ENCODE results near the gene MYLK.

The MYLK gene

GRCh38 chr3:123595396-123596180 is 288.5 kb downstream of the MYLK start:
- Histone ChIP-seq H3K9ac (ENCODE audit: low read length) (no peak overlapping the region), H3K9me3 (ENCODE audit: control insufficient read depth, low read length) (peaks cover 2% of the 10 kb centered on the region), H3K27me3 (replicated peaks; ENCODE audit: control insufficient read depth, insufficient read depth, low read length) (no peaks in the 10 kb centered on the region), H3K36me3 (ENCODE audit: control insufficient read depth, insufficient read depth, low read length, severe bottlenecking) (no peaks in the 10 kb centered on the region), H3K4me3 (ENCODE audit: low read length) (no peak overlapping the region), H3K4me1 (ENCODE audit: control insufficient read depth, insufficient read depth, low read length) (peaks cover 2% of the 10 kb centered on the region)
- DNase-seq (ENCODE audit: low read depth): no peak

GRCh38 chr3:123593381-123593780 is 290.8 kb downstream of the MYLK start:
- DNase-seq (ENCODE audit: low read depth): no peak
- no peaks in the 10 kb centered on the region for H3K36me3 ChIP-seq (ENCODE audit: control insufficient read depth, insufficient read depth, low read length, severe bottlenecking)
- no peak overlapping the region for H3K9ac ChIP-seq (ENCODE audit: low read length)
- H3K27me3 ChIP-seq (replicated peaks; ENCODE audit: control insufficient read depth, insufficient read depth, low read length): no peaks in the 10 kb centered on the region
- peaks cover 5% of the 10 kb centered on the region for H3K9me3 ChIP-seq (ENCODE audit: control insufficient read depth, low read length)
- no peak overlapping the region for H3K4me3 ChIP-seq (ENCODE audit: low read length)
- no peaks in the 10 kb centered on the region for H3K4me1 ChIP-seq (ENCODE audit: control insufficient read depth, insufficient read depth, low read length)

GRCh38 chr3:123590685-123591450 is 293.3 kb downstream of the MYLK start:
- no peak for DNase-seq (ENCODE audit: low read depth)
- no peak overlapping the region for H3K9ac ChIP-seq (ENCODE audit: low read length)
- peaks cover 5% of the 10 kb centered on the region for H3K9me3 ChIP-seq (ENCODE audit: control insufficient read depth, low read length)
- no peaks in the 10 kb centered on the region for H3K36me3 ChIP-seq (ENCODE audit: control insufficient read depth, insufficient read depth, low read length, severe bottlenecking)
- H3K27me3 ChIP-seq (replicated peaks; ENCODE audit: control insufficient read depth, insufficient read depth, low read length): no peaks in the 10 kb centered on the region
- no peak overlapping the region for H3K4me3 ChIP-seq (ENCODE audit: low read length)
- H3K4me1 ChIP-seq (ENCODE audit: control insufficient read depth, insufficient read depth, low read length): peaks cover 16% of the 10 kb centered on the region

DNA sequence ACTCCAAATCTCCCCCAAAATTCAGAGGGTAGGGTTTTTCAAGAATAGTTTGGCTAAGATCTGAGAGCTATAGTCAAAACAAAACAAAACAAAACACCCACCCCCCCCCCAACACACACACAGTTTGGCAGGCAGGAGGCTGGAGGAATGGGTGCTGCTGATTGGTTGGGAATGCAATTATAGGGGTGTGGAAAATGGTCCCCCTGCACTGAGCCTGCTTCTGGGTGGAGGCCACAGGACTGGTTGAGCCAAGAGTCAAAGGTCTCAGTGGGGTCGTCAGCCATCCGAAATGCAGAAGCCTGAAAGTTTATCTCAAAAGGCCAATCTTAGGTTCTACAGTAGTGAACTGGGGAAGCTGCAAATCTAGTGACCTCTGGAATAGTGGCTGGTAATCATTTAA is 296.7 kb downstream of the MYLK start:
- no peak for DNase-seq (ENCODE audit: low read depth)
- Histone ChIP-seq H3K9ac (ENCODE audit: low read length) (peak overlapping the region; percentile 18), H3K9me3 (ENCODE audit: control insufficient read depth, low read length) (peaks cover 5% of the 10 kb centered on the region), H3K27me3 (replicated peaks; ENCODE audit: control insufficient read depth, insufficient read depth, low read length) (no peaks in the 10 kb centered on the region), H3K4me1 (ENCODE audit: control insufficient read depth, insufficient read depth, low read length) (peaks cover 33% of the 10 kb centered on the region), H3K36me3 (ENCODE audit: control insufficient read depth, insufficient read depth, low read length, severe bottlenecking) (peaks cover under 1% of the 10 kb centered on the region), H3K4me3 (ENCODE audit: low read length) (no peak overlapping the region)

GRCh38 chr3:123586968-123587367 is 297.2 kb downstream of the MYLK start:
- DNase-seq (ENCODE audit: low read depth): peak; percentile 80
- Histone ChIP-seq H3K4me1 (ENCODE audit: control insufficient read depth, insufficient read depth, low read length) (peaks cover 37% of the 10 kb centered on the region), H3K9me3 (ENCODE audit: control insufficient read depth, low read length) (peaks cover 5% of the 10 kb centered on the region), H3K9ac (ENCODE audit: low read length) (peak overlapping the region; percentile 95), H3K36me3 (ENCODE audit: control insufficient read depth, insufficient read depth, low read length, severe bottlenecking) (peaks cover 5% of the 10 kb centered on the region), H3K27me3 (replicated peaks; ENCODE audit: control insufficient read depth, insufficient read depth, low read length) (no peaks in the 10 kb centered on the region), H3K4me3 (ENCODE audit: low read length) (peak overlapping the region; percentile 96)

DNA sequence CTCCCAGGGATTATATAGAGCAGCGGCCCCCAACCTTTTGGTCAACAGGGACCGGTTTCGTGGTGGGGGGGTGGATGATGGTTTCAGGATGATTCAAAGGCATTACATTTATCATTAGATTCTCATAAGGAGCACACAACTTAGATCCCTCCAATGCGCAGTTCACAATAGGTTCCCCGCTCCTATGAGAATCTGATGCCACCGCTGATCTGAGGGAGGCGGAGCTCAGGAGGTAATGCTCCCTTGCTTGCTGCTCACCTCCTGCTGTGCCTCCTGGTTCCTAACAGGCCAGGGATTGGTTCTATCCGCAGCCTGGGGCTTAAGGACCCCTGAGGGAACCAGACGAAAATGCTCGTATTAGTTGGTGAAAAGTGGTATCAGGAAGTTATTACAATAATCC is 298.0 kb downstream of the MYLK start:
- H3K4me3 ChIP-seq (ENCODE audit: low read length): peak overlapping the region; percentile 96
- peak overlapping the region; percentile 95 for H3K9ac ChIP-seq (ENCODE audit: low read length)
- peaks cover 5% of the 10 kb centered on the region for H3K9me3 ChIP-seq (ENCODE audit: control insufficient read depth, low read length)
- no peaks in the 10 kb centered on the region for H3K27me3 ChIP-seq (replicated peaks; ENCODE audit: control insufficient read depth, insufficient read depth, low read length)
- H3K4me1 ChIP-seq (ENCODE audit: control insufficient read depth, insufficient read depth, low read length): peaks cover 37% of the 10 kb centered on the region
- DNase-seq (ENCODE audit: low read depth): peak; percentile 56
- peaks cover 13% of the 10 kb centered on the region for H3K36me3 ChIP-seq (ENCODE audit: control insufficient read depth, insufficient read depth, low read length, severe bottlenecking)

DNA sequence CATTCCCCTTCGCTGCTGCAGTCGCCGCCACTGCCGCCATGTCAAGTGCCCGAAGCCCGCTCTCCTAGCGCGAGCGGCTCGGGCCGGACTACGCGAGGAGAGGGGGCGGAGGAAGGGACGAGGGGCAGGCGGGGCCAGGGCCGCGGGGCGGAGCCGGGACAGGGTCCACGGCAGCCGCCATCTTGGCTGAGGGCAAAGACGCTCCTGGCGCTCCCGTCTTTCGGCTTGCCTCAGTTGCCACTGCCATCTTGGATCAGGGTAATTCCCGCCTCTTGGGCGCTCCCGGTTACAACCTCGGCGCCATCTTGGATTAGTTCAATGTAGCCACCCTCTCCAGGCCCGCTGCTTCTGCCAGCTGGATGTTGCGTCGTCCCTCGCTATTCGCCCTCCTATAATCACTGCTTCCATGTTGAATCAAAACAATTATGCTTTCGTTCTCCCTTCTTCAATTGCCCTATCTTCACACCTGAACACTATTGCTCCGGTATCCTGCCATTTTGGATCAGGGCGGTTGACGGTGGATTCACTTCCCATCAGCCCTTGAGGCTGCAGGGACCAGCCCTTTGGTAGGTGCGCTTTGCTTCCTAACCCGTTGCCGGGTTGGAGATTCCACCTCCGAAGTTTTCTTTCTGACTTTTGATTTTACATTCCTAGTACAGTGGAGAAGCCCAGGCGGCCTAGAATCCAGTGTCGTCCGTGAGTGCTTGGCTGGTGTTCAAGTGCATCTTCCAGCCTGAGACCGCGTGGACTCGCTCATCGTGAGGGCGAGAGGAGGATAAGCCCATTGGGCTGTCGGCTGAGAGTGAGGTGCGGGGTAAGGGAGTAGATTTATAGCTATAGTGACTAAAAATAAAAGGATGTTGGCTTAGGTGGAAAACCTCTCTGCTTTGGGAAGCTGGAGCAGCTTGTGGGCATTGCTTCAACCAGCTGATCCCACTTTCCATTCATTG is 298.9 kb downstream of the MYLK start, which contains the start of gene HACD2:
HACD2 (minus strand) TSS at position 66 of the 950 bp plus-strand sequence; CDS start at position 40, 26 bp downstream.
- H3K9me3 ChIP-seq (ENCODE audit: control insufficient read depth, low read length): no peaks in the 10 kb centered on the region
- peaks cover 37% of the 10 kb centered on the region for H3K4me1 ChIP-seq (ENCODE audit: control insufficient read depth, insufficient read depth, low read length)
- no peaks in the 10 kb centered on the region for H3K27me3 ChIP-seq (replicated peaks; ENCODE audit: control insufficient read depth, insufficient read depth, low read length)
- peak; percentile 99 for DNase-seq (ENCODE audit: low read depth)
- H3K36me3 ChIP-seq (ENCODE audit: control insufficient read depth, insufficient read depth, low read length, severe bottlenecking): peaks cover 22% of the 10 kb centered on the region
- peak within 1 kb of the TSS; percentile 95 for H3K9ac ChIP-seq (ENCODE audit: low read length)
- H3K4me3 ChIP-seq (ENCODE audit: low read length): peak within 1 kb of the TSS; percentile 96

DNA sequence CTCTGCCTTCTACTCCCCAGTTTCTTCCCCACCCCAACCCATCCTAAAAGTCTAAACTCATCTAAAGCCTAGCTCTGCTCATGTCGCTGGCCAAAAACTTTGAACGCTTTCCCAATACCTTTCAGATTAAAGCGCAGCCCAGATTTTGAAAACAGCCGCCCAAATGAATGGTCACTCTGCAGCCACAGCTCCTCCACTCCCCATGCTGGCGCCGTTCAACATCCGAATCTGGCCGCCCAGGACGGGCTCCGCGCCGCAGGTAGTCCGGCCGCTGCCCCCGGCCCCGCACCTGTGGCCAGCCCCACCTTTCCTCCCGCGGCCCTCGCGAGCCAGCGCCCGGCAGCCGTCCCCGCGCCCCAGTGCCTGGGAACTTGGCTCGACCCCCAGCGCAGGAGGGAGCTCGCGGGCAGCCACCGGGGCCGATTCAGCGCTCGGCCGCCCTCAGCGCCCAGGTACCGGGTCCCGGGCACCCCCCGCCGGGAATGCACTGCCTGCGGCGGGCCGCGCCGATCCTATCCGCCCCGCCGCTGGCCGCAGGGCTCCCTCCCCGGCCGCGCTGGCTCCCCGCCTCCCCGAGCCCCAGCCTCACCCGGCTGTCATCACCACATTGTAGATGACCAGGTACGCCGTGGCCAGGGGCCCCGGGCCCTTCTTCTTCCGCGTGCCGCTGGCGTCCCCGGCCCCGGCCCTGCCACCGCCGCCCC is 299.7 kb downstream of the MYLK start:
- peak overlapping the region; percentile 96 for H3K4me3 ChIP-seq (ENCODE audit: low read length)
- DNase-seq (ENCODE audit: low read depth): peak; percentile 72
- peak overlapping the region; percentile 95 for H3K9ac ChIP-seq (ENCODE audit: low read length)
- H3K36me3 ChIP-seq (ENCODE audit: control insufficient read depth, insufficient read depth, low read length, severe bottlenecking): peaks cover 30% of the 10 kb centered on the region
- H3K4me1 ChIP-seq (ENCODE audit: control insufficient read depth, insufficient read depth, low read length): peaks cover 37% of the 10 kb centered on the region
- no peaks in the 10 kb centered on the region for H3K9me3 ChIP-seq (ENCODE audit: control insufficient read depth, low read length)
- no peaks in the 10 kb centered on the region for H3K27me3 ChIP-seq (replicated peaks; ENCODE audit: control insufficient read depth, insufficient read depth, low read length)

- H3K9me3 ChIP-seq (ENCODE audit: control insufficient read depth, low read length): no peaks in the 10 kb centered on the region
- DNase-seq (ENCODE audit: low read depth): no peak
- H3K4me1 ChIP-seq (ENCODE audit: control insufficient read depth, insufficient read depth, low read length): peaks cover 37% of the 10 kb centered on the region
- H3K36me3 ChIP-seq (ENCODE audit: control insufficient read depth, insufficient read depth, low read length, severe bottlenecking): peaks cover 39% of the 10 kb centered on the region
- peak overlapping the region; percentile 96 for H3K4me3 ChIP-seq (ENCODE audit: low read length)
- no peaks in the 10 kb centered on the region for H3K27me3 ChIP-seq (replicated peaks; ENCODE audit: control insufficient read depth, insufficient read depth, low read length)
- H3K9ac ChIP-seq (ENCODE audit: low read length): peak overlapping the region; percentile 95
These were observed 300.6 kb downstream of the MYLK start for GRCh38 chr3:123583561-123583960.

GRCh38 chr3:123582315-123582714 is 301.8 kb downstream of the MYLK start:
- H3K4me1 ChIP-seq (ENCODE audit: control insufficient read depth, insufficient read depth, low read length): peaks cover 32% of the 10 kb centered on the region
- DNase-seq (ENCODE audit: low read depth): no peak
- no peak overlapping the region for H3K4me3 ChIP-seq (ENCODE audit: low read length)
- no peak overlapping the region for H3K9ac ChIP-seq (ENCODE audit: low read length)
- H3K27me3 ChIP-seq (replicated peaks; ENCODE audit: control insufficient read depth, insufficient read depth, low read length): no peaks in the 10 kb centered on the region
- H3K9me3 ChIP-seq (ENCODE audit: control insufficient read depth, low read length): no peaks in the 10 kb centered on the region
- H3K36me3 ChIP-seq (ENCODE audit: control insufficient read depth, insufficient read depth, low read length, severe bottlenecking): peaks cover 50% of the 10 kb centered on the region

All from adipocyte (in vitro differentiated cells).